ENCODE results near the gene MINAR1.

The MINAR1 gene

DNA sequence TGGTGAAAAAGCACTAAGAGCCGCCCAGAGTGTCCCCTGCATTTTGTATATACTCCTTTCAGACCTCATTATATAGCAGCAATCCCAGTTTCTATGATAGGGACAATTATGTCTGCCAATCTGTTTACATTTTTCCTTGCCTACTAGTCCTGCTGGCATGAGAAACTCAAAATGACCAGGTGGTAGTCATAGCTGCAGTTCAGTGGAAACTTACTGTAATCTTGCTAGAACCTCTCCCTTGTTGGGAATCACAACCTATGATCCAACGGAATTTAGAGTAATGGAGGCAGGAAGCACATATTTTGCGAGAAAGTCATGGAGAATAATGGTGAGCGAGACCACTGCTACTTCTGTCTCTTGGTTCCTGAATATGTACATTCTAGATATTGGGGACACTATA is 28.6 kb upstream of the MINAR1 start:
- no peak overlapping the region for H2AK5ac ChIP-seq (ENCODE audit: low read length)
- H3K9me3 ChIP-seq (ENCODE audit: insufficient read depth, low read depth, low read length), result no peaks in the 10 kb centered on the region
- H2BK12ac ChIP-seq (ENCODE audit: low read length), result no peak overlapping the region
- no peak overlapping the region for H3K27ac ChIP-seq (ENCODE audit: low read depth, low read length)
- no peaks in the 10 kb centered on the region for H3K4me1 ChIP-seq (ENCODE audit: control insufficient read depth in 1 of 2, insufficient read depth in 2 of 2, low read length in 2 of 2)
- no peaks in the 10 kb centered on the region for H3K36me3 ChIP-seq (ENCODE audit: control insufficient read depth in 1 of 2, insufficient read depth in 2 of 2, low read length in 2 of 2)
- H3K27me3 ChIP-seq (ENCODE audit: insufficient read depth, low read length), result no peaks in the 10 kb centered on the region
- H3K23ac ChIP-seq (ENCODE audit: low read length), result no peak overlapping the region
- no peak overlapping the region for H4K8ac ChIP-seq (ENCODE audit: low read depth, low read length)
- H3K14ac ChIP-seq (ENCODE audit: low read length), result no peak overlapping the region
- H2BK5ac ChIP-seq (ENCODE audit: low read depth, low read length, poor library complexity), result no peak overlapping the region
- no peak overlapping the region for H3K4me3 ChIP-seq (ENCODE audit: low read depth, low read length)
- no peak overlapping the region for H3K18ac ChIP-seq (ENCODE audit: low read length)
- peak; percentile 32 to 34 for DNase-seq
- H3K79me2 ChIP-seq (ENCODE audit: control insufficient read depth, insufficient read depth, low read length, poor library complexity), result no peaks in the 10 kb centered on the region
- no peak overlapping the region for H3K9ac ChIP-seq (ENCODE audit: low read length)
- H4K91ac ChIP-seq (ENCODE audit: low read depth, low read length), result no peak overlapping the region
- H3K4me2 ChIP-seq (ENCODE audit: low read length), result no peak overlapping the region
- no CpG with 5 or more reads among the region's 4 CpGs for WGBS (ENCODE audit: extremely low coverage, insufficient coverage, insufficient read length)
- no peak overlapping the region for H2AFZ ChIP-seq (ENCODE audit: insufficient read depth, low read length, poor library complexity)
- no peak overlapping the region for H4K12ac ChIP-seq (ENCODE audit: low read depth, low read length)
- no peak overlapping the region for H3K4ac ChIP-seq (ENCODE audit: low read depth, low read length)
- no peaks in the 10 kb centered on the region for H3K79me1 ChIP-seq (ENCODE audit: low read length)
- H2BK120ac ChIP-seq (ENCODE audit: insufficient read depth, low read length, poor library complexity), result no peak overlapping the region

DNA sequence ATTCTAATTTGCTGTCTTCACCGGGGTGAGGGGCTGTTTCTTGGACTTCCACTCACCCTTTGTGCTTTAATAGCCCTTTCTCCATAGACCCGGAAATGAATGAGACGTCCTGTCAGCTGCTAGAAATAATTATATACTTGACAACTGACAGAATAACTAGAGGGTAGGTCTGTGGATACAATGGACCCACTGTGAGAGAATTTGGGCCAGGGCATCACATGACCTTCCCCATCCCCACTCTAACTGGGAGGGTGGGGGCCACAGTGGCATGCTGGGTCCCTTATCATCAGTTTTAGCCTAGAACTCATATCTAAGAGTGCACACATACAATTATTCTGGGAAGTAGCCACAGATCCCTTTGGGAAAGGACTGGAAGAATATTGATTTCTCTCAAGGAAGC is 25.9 kb upstream of the MINAR1 start:
- Histone ChIP-seq H3K4me1 (ENCODE audit: control insufficient read depth in 1 of 2, insufficient read depth in 2 of 2, low read length in 2 of 2) (no peaks in the 10 kb centered on the region), H3K36me3 (ENCODE audit: control insufficient read depth in 1 of 2, insufficient read depth in 2 of 2, low read length in 2 of 2) (no peaks in the 10 kb centered on the region), H3K27ac (ENCODE audit: low read depth, low read length) (no peak overlapping the region), H3K4me3 (ENCODE audit: low read depth, low read length) (no peak overlapping the region), H4K91ac (ENCODE audit: low read depth, low read length) (no peak overlapping the region), H3K27me3 (ENCODE audit: insufficient read depth, low read length) (no peaks in the 10 kb centered on the region), H3K9me3 (ENCODE audit: insufficient read depth, low read depth, low read length) (no peaks in the 10 kb centered on the region), H2BK5ac (ENCODE audit: low read depth, low read length, poor library complexity) (no peak overlapping the region), H4K8ac (ENCODE audit: low read depth, low read length) (no peak overlapping the region), H3K18ac (ENCODE audit: low read length) (no peak overlapping the region), H3K23ac (ENCODE audit: low read length) (no peak overlapping the region), H3K4me2 (ENCODE audit: low read length) (no peak overlapping the region), H3K9ac (ENCODE audit: low read length) (no peak overlapping the region), H2BK120ac (ENCODE audit: insufficient read depth, low read length, poor library complexity) (no peak overlapping the region), H4K12ac (ENCODE audit: low read depth, low read length) (no peak overlapping the region), H3K4ac (ENCODE audit: low read depth, low read length) (no peak overlapping the region), H3K14ac (ENCODE audit: low read length) (no peak overlapping the region), H3K79me2 (ENCODE audit: control insufficient read depth, insufficient read depth, low read length, poor library complexity) (no peaks in the 10 kb centered on the region), H2AK5ac (ENCODE audit: low read length) (no peak overlapping the region), H2AFZ (ENCODE audit: insufficient read depth, low read length, poor library complexity) (no peak overlapping the region), H3K79me1 (ENCODE audit: low read length) (no peaks in the 10 kb centered on the region), H2BK12ac (ENCODE audit: low read length) (no peak overlapping the region)
- no CpG with 5 or more reads among the region's 3 CpGs for WGBS (ENCODE audit: extremely low coverage, insufficient coverage, insufficient read length)
- no peak for DNase-seq

- Histone ChIP-seq H3K23ac (ENCODE audit: low read length) (no peak overlapping the region), H3K27me3 (ENCODE audit: insufficient read depth, low read length) (no peaks in the 10 kb centered on the region), H3K18ac (ENCODE audit: low read length) (no peak overlapping the region), H3K4me2 (ENCODE audit: low read length) (no peak overlapping the region), H4K8ac (ENCODE audit: low read depth, low read length) (no peak overlapping the region), H3K4me3 (ENCODE audit: low read depth, low read length) (no peak overlapping the region), H3K9me3 (ENCODE audit: insufficient read depth, low read depth, low read length) (peaks cover 3% of the 10 kb centered on the region), H3K79me1 (ENCODE audit: low read length) (no peaks in the 10 kb centered on the region), H2BK12ac (ENCODE audit: low read length) (no peak overlapping the region), H3K36me3 (ENCODE audit: control insufficient read depth in 1 of 2, insufficient read depth in 2 of 2, low read length in 2 of 2) (peaks cover 2 to 7% of the 10 kb centered on the region in 2 experiments), H2BK120ac (ENCODE audit: insufficient read depth, low read length, poor library complexity) (no peak overlapping the region), H2BK5ac (ENCODE audit: low read depth, low read length, poor library complexity) (no peak overlapping the region), H3K27ac (ENCODE audit: low read depth, low read length) (no peak overlapping the region), H3K14ac (ENCODE audit: low read length) (no peak overlapping the region), H3K9ac (ENCODE audit: low read length) (no peak overlapping the region), H3K79me2 (ENCODE audit: control insufficient read depth, insufficient read depth, low read length, poor library complexity) (no peaks in the 10 kb centered on the region), H4K12ac (ENCODE audit: low read depth, low read length) (no peak overlapping the region), H2AFZ (ENCODE audit: insufficient read depth, low read length, poor library complexity) (no peak overlapping the region), H3K4me1 (ENCODE audit: control insufficient read depth in 1 of 2, insufficient read depth in 2 of 2, low read length in 2 of 2) (no peaks in the 10 kb centered on the region), H2AK5ac (ENCODE audit: low read length) (no peak overlapping the region), H4K91ac (ENCODE audit: low read depth, low read length) (no peak overlapping the region), H3K4ac (ENCODE audit: low read depth, low read length) (no peak overlapping the region)
- peak in 1 of 2 donors; percentile 22 for DNase-seq
- WGBS (ENCODE audit: extremely low coverage, insufficient coverage, insufficient read length), result no CpG with 5 or more reads among the region's 5 CpGs
Observed at GRCh38 chr15:79408041-79408440, 24.1 kb upstream of the MINAR1 start.

DNA sequence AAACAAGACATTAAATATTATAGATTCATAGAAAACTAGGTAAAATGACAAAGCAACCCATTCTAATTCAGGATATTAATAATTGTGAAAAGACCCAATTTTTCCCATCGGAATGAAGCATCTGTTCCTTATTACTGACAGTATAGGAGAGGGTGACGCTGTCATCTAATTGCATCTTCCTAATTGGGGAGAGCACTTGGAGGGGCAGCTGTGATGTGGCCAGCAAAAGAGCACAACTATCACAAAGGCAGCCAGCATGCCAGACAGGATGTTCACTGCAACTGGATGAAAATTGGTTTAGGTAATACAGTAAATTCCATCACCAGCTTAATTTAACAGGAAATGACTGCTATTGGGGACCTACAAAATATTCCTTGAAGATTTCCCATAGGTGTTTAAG is 21.9 kb upstream of the MINAR1 start:
- H4K91ac ChIP-seq (ENCODE audit: low read depth, low read length), result no peak overlapping the region
- H2BK12ac ChIP-seq (ENCODE audit: low read length), result no peak overlapping the region
- H3K9me3 ChIP-seq (ENCODE audit: insufficient read depth, low read depth, low read length), result peaks cover 3% of the 10 kb centered on the region
- H2AFZ ChIP-seq (ENCODE audit: insufficient read depth, low read length, poor library complexity), result no peak overlapping the region
- H4K8ac ChIP-seq (ENCODE audit: low read depth, low read length), result no peak overlapping the region
- H3K4me3 ChIP-seq (ENCODE audit: low read depth, low read length), result no peak overlapping the region
- no peak for DNase-seq
- no peak overlapping the region for H3K9ac ChIP-seq (ENCODE audit: low read length)
- no peak overlapping the region for H3K27ac ChIP-seq (ENCODE audit: low read depth, low read length)
- no peak overlapping the region for H3K4ac ChIP-seq (ENCODE audit: low read depth, low read length)
- no peak overlapping the region for H3K18ac ChIP-seq (ENCODE audit: low read length)
- H3K27me3 ChIP-seq (ENCODE audit: insufficient read depth, low read length), result no peaks in the 10 kb centered on the region
- H3K4me2 ChIP-seq (ENCODE audit: low read length), result no peak overlapping the region
- no peak overlapping the region for H2BK5ac ChIP-seq (ENCODE audit: low read depth, low read length, poor library complexity)
- no peak overlapping the region for H4K12ac ChIP-seq (ENCODE audit: low read depth, low read length)
- WGBS (ENCODE audit: extremely low coverage, insufficient coverage, insufficient read length), result no CpG with 5 or more reads among the region's 2 CpGs
- H3K79me1 ChIP-seq (ENCODE audit: low read length), result no peaks in the 10 kb centered on the region
- H3K36me3 ChIP-seq (ENCODE audit: control insufficient read depth in 1 of 2, insufficient read depth in 2 of 2, low read length in 2 of 2), result peaks cover 2 to 7% of the 10 kb centered on the region in 2 experiments
- no peaks in the 10 kb centered on the region for H3K4me1 ChIP-seq (ENCODE audit: control insufficient read depth in 1 of 2, insufficient read depth in 2 of 2, low read length in 2 of 2)
- no peak overlapping the region for H2AK5ac ChIP-seq (ENCODE audit: low read length)
- H3K23ac ChIP-seq (ENCODE audit: low read length), result no peak overlapping the region
- no peaks in the 10 kb centered on the region for H3K79me2 ChIP-seq (ENCODE audit: control insufficient read depth, insufficient read depth, low read length, poor library complexity)
- H3K14ac ChIP-seq (ENCODE audit: low read length), result no peak overlapping the region
- no peak overlapping the region for H2BK120ac ChIP-seq (ENCODE audit: insufficient read depth, low read length, poor library complexity)
